ENCODE results near the gene MUC6. TPM values are rescaled to one million over a fixed set of nuclear protein-coding genes. Genes with fewer than 3 reads are reported as not detected.

MUC6 gene
- total and polyA plus RNA-seq, 10 of the 15 experiments (the other 5 are each of a cell fraction or from before 2014, with no cell fraction given): 0.03 TPM; not detected in 8

DNA sequence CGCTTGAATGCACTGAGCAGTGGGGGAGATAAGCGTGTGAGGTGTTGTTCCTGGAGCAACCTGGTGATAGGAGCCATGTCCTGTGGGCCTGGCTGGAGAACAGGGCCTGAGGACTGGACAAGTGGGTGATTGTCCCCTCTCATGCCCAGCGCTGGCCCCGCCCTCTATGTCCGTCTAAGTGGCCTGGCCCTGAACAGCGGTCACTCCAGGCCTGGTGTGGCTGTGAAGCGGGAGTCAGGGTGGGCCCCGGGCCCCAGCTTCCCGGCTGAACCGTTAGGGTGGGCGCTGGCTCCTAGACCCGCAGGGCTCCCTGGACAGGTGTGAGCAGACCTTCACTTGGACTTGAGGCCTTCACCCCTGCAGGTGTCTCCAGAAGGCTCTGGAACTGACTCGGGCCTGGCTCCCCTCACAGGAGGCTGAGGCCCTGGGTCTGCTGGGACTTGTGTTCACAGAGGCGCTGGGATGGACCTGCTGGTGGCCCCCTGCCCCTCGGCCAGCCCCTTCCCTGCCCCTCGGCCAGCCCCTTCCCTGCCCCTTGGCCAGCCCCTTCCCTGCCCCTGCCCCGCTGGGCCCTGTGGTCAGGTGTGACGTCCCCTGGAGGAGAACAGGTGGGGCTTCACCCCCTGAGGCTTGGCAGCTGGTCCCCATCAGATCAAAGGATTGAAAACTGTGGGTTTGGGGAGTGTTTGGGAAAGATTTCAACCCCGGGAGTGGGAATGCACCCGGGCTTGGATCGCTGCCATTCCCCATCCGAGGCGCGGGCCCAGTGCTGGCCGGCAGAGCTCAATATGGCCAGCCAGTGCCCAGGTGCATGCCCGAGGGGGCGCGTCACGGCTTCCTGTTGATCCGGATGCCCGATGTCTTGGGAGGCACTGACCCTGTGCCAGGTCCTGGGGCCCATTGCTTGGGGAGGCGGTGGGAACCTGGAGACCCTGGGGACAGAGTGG lies 3.2 kb upstream of the MUC6 start:
- in situ Hi-C loops (cut with MboI) (no loop called here), intact Hi-C loops (cut with micrococcal nuclease; ENCODE audit: unreplicated experiment) (no loop called here)
- Histone ChIP-seq H3K4me1 (ENCODE audit: control insufficient read depth, insufficient read depth, low read length) (no peaks in the 10 kb centered on the region), H2AFZ (ENCODE audit: control insufficient read depth, low read depth, low read length) (no peak overlapping the region), H3K27ac (ENCODE audit: control insufficient read depth, insufficient read depth) (no peak overlapping the region), H3K9me3 (replicated peaks; ENCODE audit: control insufficient read depth, insufficient read depth, low read length) (no peaks in the 10 kb centered on the region), H3K4me3 (no peak overlapping the region), H3K9ac (ENCODE audit: control insufficient read depth, insufficient read depth, low read length) (no peak overlapping the region), H4K20me1 (ENCODE audit: control insufficient read depth, insufficient read depth) (no peaks in the 10 kb centered on the region), H3K4me2 (ENCODE audit: control insufficient read depth, insufficient read depth) (no peak overlapping the region), H3K36me3 (ENCODE audit: control insufficient read depth in 2 of 2, insufficient read depth in 2 of 2, low read length in 1 of 2) (no peaks in the 10 kb centered on the region), H3K27me3 (replicated peaks in 1 of 2; ENCODE audit: control insufficient read depth in 2 of 2, insufficient read depth in 2 of 2, low read length in 1 of 2) (no peaks in the 10 kb centered on the region), H3K79me2 (ENCODE audit: control insufficient read depth, insufficient read depth, low read length) (no peaks in the 10 kb centered on the region)
- POLR2A ChIA-PET: no interaction called here
- no TSS peak for BruUV-seq (replicated peaks)
- ATAC-seq (no peak), DNase-seq (ENCODE audit: low read depth, low spot score) (no peak), FAIRE-seq (no peak)
- SMC1A ChIA-PET (ENCODE audit: uncharacterized antibody, unreplicated experiment): no interaction called here
- TF ChIP-seq EGR1 (IDR thresholded peaks at IDR 0.05; ENCODE audit: borderline replicate concordance in 1 of 2, low read depth in 2 of 2, low read length in 2 of 2) (no peak), SUZ12 (IDR thresholded peaks at IDR 0.05; ENCODE audit: unreplicated experiment) (no peak), BRCA1 (IDR thresholded peaks at IDR 0.05; ENCODE audit: low read depth, low read length) (no peak), ZNF24 (IDR thresholded peaks at IDR 0.05) (no peak), TCF3 (IDR thresholded peaks at IDR 0.05; ENCODE audit: borderline replicate concordance, insufficient read depth, low read depth, low read length) (no peak), GABPA (IDR thresholded peaks at IDR 0.05; ENCODE audit: low read depth) (no peak)
- TF ChIP-seq, protein P1, sequence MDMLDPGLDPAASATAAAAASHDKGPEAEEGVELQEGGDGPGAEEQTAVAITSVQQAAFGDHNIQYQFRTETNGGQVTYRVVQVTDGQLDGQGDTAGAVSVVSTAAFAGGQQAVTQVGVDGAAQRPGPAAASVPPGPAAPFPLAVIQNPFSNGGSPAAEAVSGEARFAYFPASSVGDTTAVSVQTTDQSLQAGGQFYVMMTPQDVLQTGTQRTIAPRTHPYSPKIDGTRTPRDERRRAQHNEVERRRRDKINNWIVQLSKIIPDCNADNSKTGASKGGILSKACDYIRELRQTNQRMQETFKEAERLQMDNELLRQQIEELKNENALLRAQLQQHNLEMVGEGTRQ (IDR thresholded peaks at IDR 0.05; ENCODE audit: borderline replicate concordance, low read depth, low read length): no peak
- TF ChIP-seq, protein P2, sequence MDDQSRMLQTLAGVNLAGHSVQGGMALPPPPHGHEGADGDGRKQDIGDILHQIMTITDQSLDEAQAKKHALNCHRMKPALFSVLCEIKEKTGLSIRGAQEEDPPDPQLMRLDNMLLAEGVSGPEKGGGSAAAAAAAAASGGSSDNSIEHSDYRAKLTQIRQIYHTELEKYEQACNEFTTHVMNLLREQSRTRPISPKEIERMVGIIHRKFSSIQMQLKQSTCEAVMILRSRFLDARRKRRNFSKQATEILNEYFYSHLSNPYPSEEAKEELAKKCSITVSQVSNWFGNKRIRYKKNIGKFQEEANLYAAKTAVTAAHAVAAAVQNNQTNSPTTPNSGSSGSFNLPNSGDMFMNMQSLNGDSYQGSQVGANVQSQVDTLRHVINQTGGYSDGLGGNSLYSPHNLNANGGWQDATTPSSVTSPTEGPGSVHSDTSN (IDR thresholded peaks at IDR 0.05; ENCODE audit: insufficient replicate concordance, low read depth, low read length): no peak
- TF ChIP-seq, protein P3, sequence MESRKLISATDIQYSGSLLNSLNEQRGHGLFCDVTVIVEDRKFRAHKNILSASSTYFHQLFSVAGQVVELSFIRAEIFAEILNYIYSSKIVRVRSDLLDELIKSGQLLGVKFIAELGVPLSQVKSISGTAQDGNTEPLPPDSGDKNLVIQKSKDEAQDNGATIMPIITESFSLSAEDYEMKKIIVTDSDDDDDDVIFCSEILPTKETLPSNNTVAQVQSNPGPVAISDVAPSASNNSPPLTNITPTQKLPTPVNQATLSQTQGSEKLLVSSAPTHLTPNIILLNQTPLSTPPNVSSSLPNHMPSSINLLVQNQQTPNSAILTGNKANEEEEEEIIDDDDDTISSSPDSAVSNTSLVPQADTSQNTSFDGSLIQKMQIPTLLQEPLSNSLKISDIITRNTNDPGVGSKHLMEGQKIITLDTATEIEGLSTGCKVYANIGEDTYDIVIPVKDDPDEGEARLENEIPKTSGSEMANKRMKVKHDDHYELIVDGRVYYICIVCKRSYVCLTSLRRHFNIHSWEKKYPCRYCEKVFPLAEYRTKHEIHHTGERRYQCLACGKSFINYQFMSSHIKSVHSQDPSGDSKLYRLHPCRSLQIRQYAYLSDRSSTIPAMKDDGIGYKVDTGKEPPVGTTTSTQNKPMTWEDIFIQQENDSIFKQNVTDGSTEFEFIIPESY (IDR thresholded peaks at IDR 0.05): no peak
- TF ChIP-seq, protein P4, sequence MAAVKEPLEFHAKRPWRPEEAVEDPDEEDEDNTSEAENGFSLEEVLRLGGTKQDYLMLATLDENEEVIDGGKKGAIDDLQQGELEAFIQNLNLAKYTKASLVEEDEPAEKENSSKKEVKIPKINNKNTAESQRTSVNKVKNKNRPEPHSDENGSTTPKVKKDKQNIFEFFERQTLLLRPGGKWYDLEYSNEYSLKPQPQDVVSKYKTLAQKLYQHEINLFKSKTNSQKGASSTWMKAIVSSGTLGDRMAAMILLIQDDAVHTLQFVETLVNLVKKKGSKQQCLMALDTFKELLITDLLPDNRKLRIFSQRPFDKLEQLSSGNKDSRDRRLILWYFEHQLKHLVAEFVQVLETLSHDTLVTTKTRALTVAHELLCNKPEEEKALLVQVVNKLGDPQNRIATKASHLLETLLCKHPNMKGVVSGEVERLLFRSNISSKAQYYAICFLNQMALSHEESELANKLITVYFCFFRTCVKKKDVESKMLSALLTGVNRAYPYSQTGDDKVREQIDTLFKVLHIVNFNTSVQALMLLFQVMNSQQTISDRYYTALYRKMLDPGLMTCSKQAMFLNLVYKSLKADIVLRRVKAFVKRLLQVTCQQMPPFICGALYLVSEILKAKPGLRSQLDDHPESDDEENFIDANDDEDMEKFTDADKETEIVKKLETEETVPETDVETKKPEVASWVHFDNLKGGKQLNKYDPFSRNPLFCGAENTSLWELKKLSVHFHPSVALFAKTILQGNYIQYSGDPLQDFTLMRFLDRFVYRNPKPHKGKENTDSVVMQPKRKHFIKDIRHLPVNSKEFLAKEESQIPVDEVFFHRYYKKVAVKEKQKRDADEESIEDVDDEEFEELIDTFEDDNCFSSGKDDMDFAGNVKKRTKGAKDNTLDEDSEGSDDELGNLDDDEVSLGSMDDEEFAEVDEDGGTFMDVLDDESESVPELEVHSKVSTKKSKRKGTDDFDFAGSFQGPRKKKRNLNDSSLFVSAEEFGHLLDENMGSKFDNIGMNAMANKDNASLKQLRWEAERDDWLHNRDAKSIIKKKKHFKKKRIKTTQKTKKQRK (IDR thresholded peaks at IDR 0.05; ENCODE audit: low read depth, low read length): no peak
- TF ChIP-seq, protein P5, sequence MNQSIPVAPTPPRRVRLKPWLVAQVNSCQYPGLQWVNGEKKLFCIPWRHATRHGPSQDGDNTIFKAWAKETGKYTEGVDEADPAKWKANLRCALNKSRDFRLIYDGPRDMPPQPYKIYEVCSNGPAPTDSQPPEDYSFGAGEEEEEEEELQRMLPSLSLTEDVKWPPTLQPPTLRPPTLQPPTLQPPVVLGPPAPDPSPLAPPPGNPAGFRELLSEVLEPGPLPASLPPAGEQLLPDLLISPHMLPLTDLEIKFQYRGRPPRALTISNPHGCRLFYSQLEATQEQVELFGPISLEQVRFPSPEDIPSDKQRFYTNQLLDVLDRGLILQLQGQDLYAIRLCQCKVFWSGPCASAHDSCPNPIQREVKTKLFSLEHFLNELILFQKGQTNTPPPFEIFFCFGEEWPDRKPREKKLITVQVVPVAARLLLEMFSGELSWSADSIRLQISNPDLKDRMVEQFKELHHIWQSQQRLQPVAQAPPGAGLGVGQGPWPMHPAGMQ (IDR thresholded peaks at IDR 0.05; ENCODE audit: borderline replicate concordance): no peak
- WGBS (ENCODE audit: insufficient coverage, insufficient replicate concordance, low lambda C conversion rate, missing lambda C conversion rate): 52% methylated on average over 28 of the region's 32 CpGs
- RAD21 ChIA-PET (ENCODE audit: unreplicated experiment): no interaction called here
- CTCF ChIA-PET: no interaction called here
